Ovary (tissue), 9 donors: ENCODE results near the gene RCE1. TPM values are rescaled to one million over a fixed set of nuclear protein-coding genes. Genes with fewer than 3 reads are reported as not detected.

Experiments used
- DNase-seq, 5 donors: peaks; one replicate each; pipeline ENCODE4 v3.0.0-alpha.2; 2019 to 2020
- H3K27ac ChIP-seq, 2 donors: fragments of 200-600 bp; one replicate each; pipeline versions ENCODE4 v1.5.1 to v1.8.0; 2019 to 2022
- H3K27me3 ChIP-seq: fragments of 200-600 bp; one replicate; pipeline ENCODE4 v1.8.0; 2022
- H3K36me3 ChIP-seq: fragments of 200-600 bp; sonication (generic); one replicate; pipeline ENCODE4 v1.5.1; 2019
- H3K4me1 ChIP-seq: one replicate; pipeline ENCODE4 v1.8.1; 2013; ENCODE audit warnings: mild to moderate bottlenecking, moderate library complexity; ENCODE audit not compliant: insufficient read depth
- H3K4me3 ChIP-seq: fragments of 200-600 bp; sonication (generic); one replicate; pipeline ENCODE4 v1.5.1; 2017
- H3K9me3 ChIP-seq, 2 donors: fragments of 200-600 bp in 1 of 2; sonication (generic) in 1 of 2; one replicate each; pipeline versions ENCODE4 v1.5.1 to v1.8.1; 2013 to 2019; ENCODE audit warnings: mild to moderate bottlenecking in 1 of 2, moderate library complexity in 1 of 2
- EP300 ChIP-seq: sonication (generic); formaldehyde crosslinking; IDR thresholded peaks from one replicate; pipeline ENCODE4 v1.6.1; 2017; ENCODE audit warnings: antibody characterized with exemption
- POLR2A ChIP-seq: fragments of 450-650 bp; IDR thresholded peaks from one replicate; pipeline ENCODE4 v1.6.1; 2017; ENCODE audit warnings: antibody characterized with exemption, mild to moderate bottlenecking, moderate library complexity
- WGBS, 3 donors: extraction: QIAGEN DNeasy Blood & Tissue Kit in 1 of 3; methylation state at CpG; one replicate each; pipeline versions ENCODE4 v1.1.5 to v1.1.7; 2013 to 2017; 5-methylcytosine and 5-hydroxymethylcytosine counted together
- intact Hi-C, 4 donors: fragments of 100-400 bp; cut with DNase I; formaldehyde crosslinking; loops; one replicate each; pipeline versions ENCODE4 v1.11.0 to v1.15.1; 2022 to 2023
- polyA plus RNA-seq, 2 donors: library from polyadenylated mRNA; stranded (reverse); fragments of 200-250 nt in 1 of 2; fragments of 350-450 nt in 1 of 2; fragmentation: Illumina TruSeq in 1 of 2; extraction: RNeasy Lipid Tissue Mini Kit (QIAGEN cat#74804) in 1 of 2; gene quantifications; one replicate each; pipeline ENCODE4 v1.2.3, GENCODE V29; 2013 to 2014
- total RNA-seq, 7 donors: library from RNA; depleted of rRNA in 2 of 7; stranded (reverse); fragments of >200 nt in 2 of 7; fragmentation: NEBNext Ultra II Directional in 3 of 7; extraction: Animal tissue kit (Norgen Biotek cat#: 25700) in 3 of 7; gene quantifications; one replicate each; pipeline versions ENCODE4 v1.1.0 to v1.2.4, GENCODE V29; 2016 to 2023
- TF ChIP-seq, protein P1 (sequence below), 3 donors: fragments of 450-650 bp in 2 of 3; fragments of 200-600 bp in 1 of 3; IDR thresholded peaks; one replicate each; pipeline versions ENCODE4 v1.5.1 to v1.8.0; 2016 to 2022; ENCODE audit warnings: antibody characterized with exemption in 3 of 3, mild to moderate bottlenecking in 1 of 3
- donor health status: DM: no; HTN: no; CAD: no; lungs with moderate emphysema.
- donor health status: DM: no; HTN: no; CAD: no.
- donor health status: Bipolar disorder and iron deficiency.
- donor health status: DM: yes; HTN: yes; CAD: no.
- donor health status: DM: no; HTN: no; CAD: no.
- donor health status: DM: yes; HTN: yes; CAD: no.

The RCE1 gene
- total and polyA plus RNA-seq, 9 donors: 7.0 to 31.1 (median 17.2) TPM

DNA sequence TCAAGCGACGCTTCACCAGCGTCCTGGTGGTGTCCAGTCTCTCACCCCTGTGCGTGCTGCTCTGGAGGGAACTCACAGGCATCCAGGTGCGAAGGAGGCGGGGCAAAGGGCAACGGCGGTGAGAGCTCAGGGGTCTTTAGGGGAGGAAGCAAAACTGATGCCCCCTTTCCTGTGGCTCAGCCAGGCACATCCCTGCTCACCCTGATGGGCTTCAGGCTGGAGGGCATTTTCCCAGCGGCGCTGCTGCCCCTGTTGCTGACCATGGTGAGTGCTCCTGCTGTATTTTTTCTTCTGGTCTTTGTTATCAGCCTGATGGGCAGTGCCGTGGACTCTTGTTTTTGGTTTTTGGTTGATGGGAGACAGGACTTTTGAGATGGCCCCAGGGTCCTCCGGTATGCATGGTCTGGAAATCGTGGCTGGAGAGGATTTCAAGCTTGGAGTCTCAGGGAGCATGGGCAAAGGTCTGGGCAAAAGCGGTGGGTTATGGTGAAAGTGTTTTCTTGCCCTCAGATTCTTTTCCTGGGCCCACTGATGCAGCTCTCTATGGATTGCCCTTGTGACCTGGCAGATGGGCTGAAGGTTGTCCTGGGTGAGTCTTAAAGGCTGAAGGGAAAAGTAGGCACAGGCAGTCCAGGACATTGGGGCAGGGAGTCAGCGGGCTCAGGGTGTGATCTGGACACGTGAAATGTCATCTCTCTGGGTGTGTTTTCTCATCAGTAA, 695 bp downstream of the RCE1 start:
- Histone ChIP-seq H3K27ac (peak overlapping the region; percentile 89 to 95), H3K4me1 (peaks cover 14% of the 10 kb centered on the region), H3K27me3 (no peaks in the 10 kb centered on the region), H3K4me3 (peak overlapping the region; percentile 92), H3K9me3 (no peaks in the 10 kb centered on the region), H3K36me3 (no peaks in the 10 kb centered on the region)
- WGBS, 3 donors: 12 to 15% (median 13%) methylated on average over 16 of the region's 16 CpGs
- intact Hi-C loops: no loop called here
- TF ChIP-seq EP300 (no peak), POLR2A (no peak)
- TF ChIP-seq, protein P1, sequence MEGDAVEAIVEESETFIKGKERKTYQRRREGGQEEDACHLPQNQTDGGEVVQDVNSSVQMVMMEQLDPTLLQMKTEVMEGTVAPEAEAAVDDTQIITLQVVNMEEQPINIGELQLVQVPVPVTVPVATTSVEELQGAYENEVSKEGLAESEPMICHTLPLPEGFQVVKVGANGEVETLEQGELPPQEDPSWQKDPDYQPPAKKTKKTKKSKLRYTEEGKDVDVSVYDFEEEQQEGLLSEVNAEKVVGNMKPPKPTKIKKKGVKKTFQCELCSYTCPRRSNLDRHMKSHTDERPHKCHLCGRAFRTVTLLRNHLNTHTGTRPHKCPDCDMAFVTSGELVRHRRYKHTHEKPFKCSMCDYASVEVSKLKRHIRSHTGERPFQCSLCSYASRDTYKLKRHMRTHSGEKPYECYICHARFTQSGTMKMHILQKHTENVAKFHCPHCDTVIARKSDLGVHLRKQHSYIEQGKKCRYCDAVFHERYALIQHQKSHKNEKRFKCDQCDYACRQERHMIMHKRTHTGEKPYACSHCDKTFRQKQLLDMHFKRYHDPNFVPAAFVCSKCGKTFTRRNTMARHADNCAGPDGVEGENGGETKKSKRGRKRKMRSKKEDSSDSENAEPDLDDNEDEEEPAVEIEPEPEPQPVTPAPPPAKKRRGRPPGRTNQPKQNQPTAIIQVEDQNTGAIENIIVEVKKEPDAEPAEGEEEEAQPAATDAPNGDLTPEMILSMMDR (IDR thresholded peaks at IDR 0.05): no peak
- DNase-seq: peak in 1 of 5 donors; percentile 22

DNA sequence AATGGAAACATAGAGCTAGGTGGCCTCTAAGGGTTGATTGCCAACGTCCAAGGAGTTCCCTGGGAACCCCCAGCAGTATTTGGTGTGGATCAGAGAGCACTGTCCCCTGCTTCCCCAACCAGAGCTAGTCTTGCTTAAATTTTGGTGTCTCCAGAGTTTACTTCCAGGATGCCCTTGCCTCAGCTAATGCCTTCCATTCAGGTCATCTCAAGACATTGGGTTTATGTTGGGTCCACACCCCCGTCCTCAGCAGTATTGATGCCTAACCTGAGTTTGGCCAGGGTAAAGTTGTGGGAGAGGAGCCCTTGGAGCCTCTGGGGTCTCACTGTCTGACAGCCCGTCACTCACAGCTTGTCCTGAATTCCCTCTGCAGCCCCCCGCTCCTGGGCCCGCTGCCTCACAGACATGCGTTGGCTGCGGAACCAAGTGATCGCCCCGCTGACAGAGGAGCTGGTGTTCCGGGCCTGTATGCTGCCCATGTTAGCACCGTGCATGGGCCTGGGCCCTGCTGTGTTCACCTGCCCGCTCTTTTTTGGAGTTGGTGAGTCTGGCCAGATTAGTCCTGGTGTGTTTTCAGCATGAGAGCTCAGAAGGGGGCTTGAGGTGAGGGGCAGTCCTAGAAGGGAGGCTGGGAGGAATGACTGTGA, 1.4 kb downstream of the RCE1 start:
- H3K4me3 ChIP-seq: no peak overlapping the region
- no peaks in the 10 kb centered on the region for H3K9me3 ChIP-seq
- intact Hi-C loops: loop anchor here in 1 of 4 donors (5.0 kb wide), 1 partner anchor 607 kb away; no protein-coding TSS in a partner anchor
- TF ChIP-seq, protein P1 (IDR thresholded peaks at IDR 0.05): no peak
- peak in 3 of 5 donors; percentile 32 to 43 (median 37) for DNase-seq
- H3K27ac ChIP-seq: no peak overlapping the region
- H3K27me3 ChIP-seq: no peaks in the 10 kb centered on the region
- WGBS, 3 donors: 86 to 88% (median 88%) methylated on average over 12 of the region's 12 CpGs
- H3K4me1 ChIP-seq: peaks cover 14% of the 10 kb centered on the region
- H3K36me3 ChIP-seq: no peaks in the 10 kb centered on the region

DNA sequence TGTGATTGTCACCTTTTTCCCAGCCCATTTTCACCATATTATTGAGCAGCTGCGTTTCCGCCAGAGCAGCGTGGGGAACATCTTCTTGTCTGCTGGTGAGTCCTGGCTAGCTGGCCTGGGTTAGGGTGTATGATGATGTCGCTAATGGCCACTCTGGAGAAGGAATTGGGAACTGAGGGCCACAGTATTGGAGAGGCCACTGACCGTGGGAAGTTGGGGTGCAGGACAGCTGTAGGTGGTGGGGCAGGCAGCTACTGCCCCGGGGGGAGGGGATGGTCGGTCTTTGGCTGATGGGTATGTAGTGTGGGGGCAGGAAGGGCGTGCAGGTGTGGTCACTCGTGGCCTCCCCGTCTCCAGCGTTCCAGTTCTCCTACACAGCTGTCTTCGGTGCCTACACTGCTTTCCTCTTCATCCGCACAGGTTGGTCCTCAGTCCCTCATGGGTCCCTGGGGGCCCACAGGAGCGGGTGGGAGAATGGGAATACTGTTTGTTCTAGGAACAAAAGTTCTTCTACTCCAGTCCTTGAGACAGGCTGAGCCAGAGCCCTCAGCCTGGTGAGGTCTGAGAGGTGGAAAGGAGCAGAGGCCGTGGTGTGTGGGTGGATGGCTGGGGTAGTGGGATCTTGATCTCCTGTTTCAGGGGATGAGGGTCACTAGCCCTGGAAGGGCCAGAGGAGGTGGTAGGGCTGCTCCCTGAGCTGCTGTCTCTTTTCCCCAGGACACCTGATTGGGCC, 2.1 kb downstream of the RCE1 start:
- no peaks in the 10 kb centered on the region for H3K9me3 ChIP-seq
- peak in 3 of 5 donors; percentile 15 to 32 (median 21) for DNase-seq

DNA sequence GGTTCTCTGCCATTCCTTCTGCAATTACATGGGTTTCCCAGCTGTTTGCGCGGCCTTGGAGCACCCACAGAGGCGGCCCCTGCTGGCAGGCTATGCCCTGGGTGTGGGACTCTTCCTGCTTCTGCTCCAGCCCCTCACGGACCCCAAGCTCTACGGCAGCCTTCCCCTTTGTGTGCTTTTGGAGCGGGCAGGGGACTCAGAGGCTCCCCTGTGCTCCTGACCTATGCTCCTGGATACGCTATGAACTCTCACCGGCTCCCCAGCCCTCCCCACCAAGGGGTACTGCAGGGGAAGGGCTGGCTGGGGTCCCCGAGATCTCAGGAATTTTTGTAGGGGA, 2.6 kb downstream of the RCE1 start:
- Histone ChIP-seq H3K9me3 (no peaks in the 10 kb centered on the region), H3K36me3 (no peaks in the 10 kb centered on the region), H3K4me1 (peaks cover 14% of the 10 kb centered on the region), H3K4me3 (no peak overlapping the region), H3K27ac (no peak overlapping the region), H3K27me3 (no peaks in the 10 kb centered on the region)
- intact Hi-C loops: loop anchor here in 1 of 4 donors (5.0 kb wide), 1 partner anchor 609 kb away; no protein-coding TSS in a partner anchor
- TF ChIP-seq EP300: no peak
- TF ChIP-seq, protein P1 (IDR thresholded peaks at IDR 0.05): no peak
- no peak for TF ChIP-seq POLR2A
- WGBS, 3 donors: 72 to 78% (median 77%) methylated on average over 9 of the region's 9 CpGs
- peak in 3 of 5 donors; percentile 8 to 30 (median 19) for DNase-seq

More for the DNA sequence above, 2.1 kb downstream of the RCE1 start:
- TF ChIP-seq POLR2A (no peak), EP300 (no peak)
- TF ChIP-seq, protein P1 (IDR thresholded peaks at IDR 0.05): no peak
- peaks cover 14% of the 10 kb centered on the region for H3K4me1 ChIP-seq
- 82 to 85% (median 83%) methylated on average over 15 of the region's 15 CpGs for WGBS, 3 donors
- no peak overlapping the region for H3K27ac ChIP-seq
- H3K4me3 ChIP-seq: no peak overlapping the region
- intact Hi-C loops: loop anchor here in 1 of 4 donors (5.0 kb wide), 1 partner anchor 608 kb away; no protein-coding TSS in a partner anchor
- no peaks in the 10 kb centered on the region for H3K27me3 ChIP-seq
- H3K36me3 ChIP-seq: no peaks in the 10 kb centered on the region
